Keratinocyte (primary cell): ENCODE results near the gene TBXT. TPM values are rescaled to one million over a fixed set of nuclear protein-coding genes. Genes with fewer than 3 reads are reported as not detected.

Experiments used
- DNase-seq: peaks from one replicate; pipeline ENCODE4 v3.0.0-alpha.2; 2011; ENCODE audit warnings: low read depth, missing footprints, low spot score
- FAIRE-seq: peaks from 2 replicates; lab custom pipeline; 2011; peaks lifted over from hg19 to GRCh38; lab: Jason Lieb, UNC
- H2AFZ ChIP-seq: 2 replicates; pipeline ENCODE4 v1.6.0; 2012; ENCODE audit warnings: low read length, control low read depth, inconsistent platforms; ENCODE audit not compliant: control insufficient read depth
- H3K27ac ChIP-seq: 2 replicates; pipeline ENCODE4 v1.5.1; 2011; ENCODE audit warnings: low read length; ENCODE audit not compliant: control insufficient read depth, insufficient read depth
- H3K27me3 ChIP-seq: 3 replicates; pipeline ENCODE4 v1.6.0; 2011; ENCODE audit warnings: low read length; ENCODE audit not compliant: control insufficient read depth, insufficient read depth; ENCODE audit errors: extremely low read depth
- H3K36me3 ChIP-seq, 2 experiments: 2 replicates in 1 of 2; 3 replicates in 1 of 2; pipeline ENCODE4 v1.5.1; 2011; ENCODE audit warnings: low read length in 2 of 2, mild to moderate bottlenecking in 1 of 2; ENCODE audit not compliant: control insufficient read depth in 2 of 2, insufficient read depth in 2 of 2; ENCODE audit errors: extremely low read depth in 1 of 2
- H3K4me1 ChIP-seq: 3 replicates; pipeline ENCODE4 v1.5.1; 2011; ENCODE audit warnings: low read length; ENCODE audit not compliant: control insufficient read depth, insufficient read depth; ENCODE audit errors: extremely low read depth
- H3K4me2 ChIP-seq: 3 replicates; pipeline ENCODE4 v1.6.0; 2011; ENCODE audit warnings: low read depth, low read length; ENCODE audit not compliant: control insufficient read depth, insufficient read depth; ENCODE audit errors: extremely low read depth
- H3K4me3 ChIP-seq, 3 experiments: fragments of 200-600 bp in 1 of 3; sonication (generic) in 1 of 3; 2 replicates in 2 of 3; 3 replicates in 1 of 3; pipeline ENCODE4 v1.5.1; 2011 to 2016; ENCODE audit warnings: low read length in 3 of 3, mild to moderate bottlenecking in 3 of 3, control low read depth in 2 of 3, inconsistent platforms in 1 of 3, low read depth in 1 of 3, mixed read lengths in 1 of 3, mixed run types in 1 of 3, moderate library complexity in 1 of 3; ENCODE audit not compliant: control insufficient read depth in 2 of 3, insufficient read depth in 2 of 3; ENCODE audit errors: extremely low read depth in 1 of 3
- H3K79me2 ChIP-seq: 2 replicates; pipeline ENCODE4 v1.6.0; 2012; ENCODE audit warnings: low read length; ENCODE audit not compliant: control insufficient read depth, insufficient read depth
- H3K9ac ChIP-seq: 3 replicates; pipeline ENCODE4 v1.6.0; 2011; ENCODE audit warnings: low read length; ENCODE audit not compliant: control insufficient read depth, insufficient read depth; ENCODE audit errors: extremely low read depth
- H3K9me1 ChIP-seq: 3 replicates; pipeline ENCODE4 v1.6.0; 2011; ENCODE audit warnings: low read length; ENCODE audit not compliant: control insufficient read depth, insufficient read depth; ENCODE audit errors: extremely low read depth
- H3K9me3 ChIP-seq: 2 replicates; pipeline ENCODE4 v1.5.1; 2012; ENCODE audit warnings: low read depth, low read length; ENCODE audit not compliant: control insufficient read depth
- H4K20me1 ChIP-seq: 3 replicates; pipeline ENCODE4 v1.6.0; 2011; ENCODE audit warnings: low read length; ENCODE audit not compliant: control insufficient read depth, insufficient read depth; ENCODE audit errors: extremely low read depth
- CTCF ChIP-seq, 3 experiments: IDR thresholded peaks in 1 of 3; conservative IDR thresholded peaks in 1 of 3; optimal IDR thresholded peaks in 1 of 3; 2 replicates in 2 of 3; 3 replicates in 1 of 3; pipeline versions ENCODE3 to v1.5.1; 2011; ENCODE audit warnings: low read length in 3 of 3, mild to moderate bottlenecking in 3 of 3, moderate library complexity in 2 of 3, control low read depth in 1 of 3, inconsistent platforms in 1 of 3; ENCODE audit not compliant: insufficient read depth in 2 of 3; ENCODE audit errors: extremely low read depth in 1 of 3
- EZH2 ChIP-seq: IDR thresholded peaks from one replicate; pipeline ENCODE4 v1.6.1; 2012; ENCODE audit warnings: inconsistent platforms, mild to moderate bottlenecking, low read length, moderate library complexity
- dilution Hi-C: fragments of 300-500 bp; cut with MboI; formaldehyde crosslinking; loops from one replicate; pipeline ENCODE4 v1.7.0; 2020; ENCODE audit warnings: low sequenced_read_pairs; ENCODE audit not compliant: extremely low pct_ligation_motif_present
- polyA plus RNA-seq, 5 experiments: library from polyadenylated mRNA; depleted of rRNA in 3 of 5; stranded (reverse) in 3 of 5; stranded (forward) in 1 of 5; unstranded in 1 of 5; fragments of >200 nt; gene quantifications; 1 replicate in 1 of 5; 2 replicates in 3 of 5; 3 replicates in 1 of 5; pipeline versions ENCODE4 v1.2.1 to v1.2.3, GENCODE V29; 2011 to 2012; ENCODE audit warnings: missing spikeins in 2 of 5, low read depth in 1 of 5, low replicate concordance in 1 of 5

The TBXT gene
- polyA plus RNA-seq, 1 donor (not counting 4 experiments of a cell fraction or from before 2014, with no cell fraction given): not detected

- Histone ChIP-seq H3K9me1 (no peaks in the 10 kb centered on the region), H3K9me3 (no peaks in the 10 kb centered on the region), H3K27ac (no peak overlapping the region), H3K9ac (no peak overlapping the region), H3K36me3 (no peaks in the 10 kb centered on the region), H3K4me2 (no peak overlapping the region), H3K27me3 (peaks cover 15% of the 10 kb centered on the region), H3K4me1 (no peaks in the 10 kb centered on the region), H4K20me1 (no peaks in the 10 kb centered on the region), H3K79me2 (no peaks in the 10 kb centered on the region), H3K4me3 (no peak overlapping the region), H2AFZ (no peak overlapping the region)
- FAIRE-seq (no peak), DNase-seq (no peak)
- TF ChIP-seq EZH2: no peak
- no peak for TF ChIP-seq CTCF (optimal IDR thresholded peaks at IDR 0.05 in 1 of 3, IDR thresholded peaks at IDR 0.05 in 1 of 3, conservative IDR thresholded peaks at IDR 0.05 in 1 of 3; ENCODE audit: extremely low read depth in 1 of 3, insufficient read depth in 2 of 3, low read length in 3 of 3)
- dilution Hi-C loops: no loop called here
Observed at GRCh38 chr6:166174031-166174430, 6.4 kb upstream of the TBXT start.

- TF ChIP-seq EZH2 (no peak), CTCF (optimal IDR thresholded peaks at IDR 0.05 in 1 of 3, IDR thresholded peaks at IDR 0.05 in 1 of 3, conservative IDR thresholded peaks at IDR 0.05 in 1 of 3; ENCODE audit: extremely low read depth in 1 of 3, insufficient read depth in 2 of 3, low read length in 3 of 3) (no peak)
- peaks cover 21% of the 10 kb centered on the region for H3K27me3 ChIP-seq
- H2AFZ ChIP-seq: no peak overlapping the region
- H3K4me3 ChIP-seq: no peak overlapping the region
- H3K9ac ChIP-seq: no peak overlapping the region
- H3K79me2 ChIP-seq: no peaks in the 10 kb centered on the region
- no peak overlapping the region for H3K4me2 ChIP-seq
- no peak for DNase-seq
- no peaks in the 10 kb centered on the region for H3K9me3 ChIP-seq
- H3K9me1 ChIP-seq: no peaks in the 10 kb centered on the region
- dilution Hi-C loops: no loop called here
- H3K4me1 ChIP-seq: no peaks in the 10 kb centered on the region
- no peaks in the 10 kb centered on the region for H4K20me1 ChIP-seq
- no peak for FAIRE-seq
- no peaks in the 10 kb centered on the region for H3K36me3 ChIP-seq
- no peak overlapping the region for H3K27ac ChIP-seq
Observed at GRCh38 chr6:166173281-166173951, 5.8 kb upstream of the TBXT start.
